ENCODE measurements around the gene ZNF652.

Gene ZNF652

GRCh38 chr17:49343273-49343672 lies 18.8 kb downstream of the ZNF652 start:
- Histone ChIP-seq H3K9ac (ENCODE audit: low read length) (no peak overlapping the region), H3K4me2 (ENCODE audit: low read length) (no peak overlapping the region), H3K4me3 (ENCODE audit: low read length) (no peak overlapping the region), H3K36me3 (replicated peaks; ENCODE audit: low read depth, low read length) (peaks cover 4% of the 10 kb centered on the region), H4K20me1 (ENCODE audit: insufficient read depth, low read length) (peaks cover 58% of the 10 kb centered on the region), H3K27ac (ENCODE audit: low read length) (no peak overlapping the region), H3K9me3 (ENCODE audit: insufficient read depth, low read length) (no peaks in the 10 kb centered on the region), H3K79me2 (ENCODE audit: low read length) (peaks cover 54% of the 10 kb centered on the region), H2AFZ (ENCODE audit: low read depth, low read length) (no peak overlapping the region), H3K4me1 (ENCODE audit: low read length) (peaks cover 22% of the 10 kb centered on the region), H3K27me3 (ENCODE audit: low read depth, low read length) (no peaks in the 10 kb centered on the region)
- TF ChIP-seq CTCF (IDR thresholded peaks at IDR 0.05; ENCODE audit: low read depth, low read length) (no peak), EZH2phosphoT487 (IDR thresholded peaks at IDR 0.05; ENCODE audit: low read depth) (no peak)

GRCh38 chr17:49342575-49342936 lies 19.5 kb downstream of the ZNF652 start:
- H3K79me2 ChIP-seq (ENCODE audit: low read length) = peaks cover 53% of the 10 kb centered on the region
- no peak overlapping the region for H2AFZ ChIP-seq (ENCODE audit: low read depth, low read length)
- H3K27ac ChIP-seq (ENCODE audit: low read length) = no peak overlapping the region
- peaks cover 22% of the 10 kb centered on the region for H3K4me1 ChIP-seq (ENCODE audit: low read length)
- TF ChIP-seq EZH2phosphoT487 (IDR thresholded peaks at IDR 0.05; ENCODE audit: low read depth) = no peak
- no peak for TF ChIP-seq CTCF (IDR thresholded peaks at IDR 0.05; ENCODE audit: low read depth, low read length)
- H3K4me3 ChIP-seq (ENCODE audit: low read length) = peak overlapping the region; percentile 17; the same call in 1 of the 2 replicates
- no peaks in the 10 kb centered on the region for H3K36me3 ChIP-seq (replicated peaks; ENCODE audit: low read depth, low read length)
- no peak overlapping the region for H3K9ac ChIP-seq (ENCODE audit: low read length)
- no peaks in the 10 kb centered on the region for H3K27me3 ChIP-seq (ENCODE audit: low read depth, low read length)
- H3K4me2 ChIP-seq (ENCODE audit: low read length) = peak overlapping the region; percentile 60
- no peaks in the 10 kb centered on the region for H3K9me3 ChIP-seq (ENCODE audit: insufficient read depth, low read length)
- peaks cover 55% of the 10 kb centered on the region for H4K20me1 ChIP-seq (ENCODE audit: insufficient read depth, low read length)

GRCh38 chr17:49341356-49341755 lies 20.7 kb downstream of the ZNF652 start:
- H3K79me2 ChIP-seq (ENCODE audit: low read length) = peaks cover 49% of the 10 kb centered on the region
- H2AFZ ChIP-seq (ENCODE audit: low read depth, low read length) = no peak overlapping the region
- H3K4me1 ChIP-seq (ENCODE audit: low read length) = peaks cover 22% of the 10 kb centered on the region
- no peaks in the 10 kb centered on the region for H3K27me3 ChIP-seq (ENCODE audit: low read depth, low read length)
- TF ChIP-seq EZH2phosphoT487 (IDR thresholded peaks at IDR 0.05; ENCODE audit: low read depth) = no peak
- TF ChIP-seq CTCF (IDR thresholded peaks at IDR 0.05; ENCODE audit: low read depth, low read length) = no peak
- no peak overlapping the region for H3K27ac ChIP-seq (ENCODE audit: low read length)
- no peak overlapping the region for H3K4me3 ChIP-seq (ENCODE audit: low read length)
- H4K20me1 ChIP-seq (ENCODE audit: insufficient read depth, low read length) = peaks cover 49% of the 10 kb centered on the region
- H3K4me2 ChIP-seq (ENCODE audit: low read length) = peak overlapping the region; percentile 60
- H3K36me3 ChIP-seq (replicated peaks; ENCODE audit: low read depth, low read length) = no peaks in the 10 kb centered on the region
- H3K9ac ChIP-seq (ENCODE audit: low read length) = no peak overlapping the region
- H3K9me3 ChIP-seq (ENCODE audit: insufficient read depth, low read length) = no peaks in the 10 kb centered on the region

- peaks cover 22% of the 10 kb centered on the region for H3K4me1 ChIP-seq (ENCODE audit: low read length)
- no peak overlapping the region for H3K4me3 ChIP-seq (ENCODE audit: low read length)
- no peak overlapping the region for H3K9ac ChIP-seq (ENCODE audit: low read length)
- no peaks in the 10 kb centered on the region for H3K27me3 ChIP-seq (ENCODE audit: low read depth, low read length)
- H4K20me1 ChIP-seq (ENCODE audit: insufficient read depth, low read length) = peaks cover 44% of the 10 kb centered on the region
- no peaks in the 10 kb centered on the region for H3K36me3 ChIP-seq (replicated peaks; ENCODE audit: low read depth, low read length)
- peaks cover 45% of the 10 kb centered on the region for H3K79me2 ChIP-seq (ENCODE audit: low read length)
- H3K9me3 ChIP-seq (ENCODE audit: insufficient read depth, low read length) = no peaks in the 10 kb centered on the region
- H3K4me2 ChIP-seq (ENCODE audit: low read length) = no peak overlapping the region
- TF ChIP-seq EZH2phosphoT487 (IDR thresholded peaks at IDR 0.05; ENCODE audit: low read depth) (no peak), CTCF (IDR thresholded peaks at IDR 0.05; ENCODE audit: low read depth, low read length) (no peak)
- H3K27ac ChIP-seq (ENCODE audit: low read length) = no peak overlapping the region
- no peak overlapping the region for H2AFZ ChIP-seq (ENCODE audit: low read depth, low read length)
These were observed 22.7 kb downstream of the ZNF652 start for GRCh38 chr17:49339354-49339753.

All from OCI-LY3 (cell line).